Measurements from ENCODE around the gene GPX4. TPM values are rescaled to one million over a fixed set of nuclear protein-coding genes. Genes with fewer than 3 reads are reported as not detected.

The GPX4 gene
- polyA plus RNA-seq, 3 donors, result 205 to 2,242 (median 1,517) TPM

DNA sequence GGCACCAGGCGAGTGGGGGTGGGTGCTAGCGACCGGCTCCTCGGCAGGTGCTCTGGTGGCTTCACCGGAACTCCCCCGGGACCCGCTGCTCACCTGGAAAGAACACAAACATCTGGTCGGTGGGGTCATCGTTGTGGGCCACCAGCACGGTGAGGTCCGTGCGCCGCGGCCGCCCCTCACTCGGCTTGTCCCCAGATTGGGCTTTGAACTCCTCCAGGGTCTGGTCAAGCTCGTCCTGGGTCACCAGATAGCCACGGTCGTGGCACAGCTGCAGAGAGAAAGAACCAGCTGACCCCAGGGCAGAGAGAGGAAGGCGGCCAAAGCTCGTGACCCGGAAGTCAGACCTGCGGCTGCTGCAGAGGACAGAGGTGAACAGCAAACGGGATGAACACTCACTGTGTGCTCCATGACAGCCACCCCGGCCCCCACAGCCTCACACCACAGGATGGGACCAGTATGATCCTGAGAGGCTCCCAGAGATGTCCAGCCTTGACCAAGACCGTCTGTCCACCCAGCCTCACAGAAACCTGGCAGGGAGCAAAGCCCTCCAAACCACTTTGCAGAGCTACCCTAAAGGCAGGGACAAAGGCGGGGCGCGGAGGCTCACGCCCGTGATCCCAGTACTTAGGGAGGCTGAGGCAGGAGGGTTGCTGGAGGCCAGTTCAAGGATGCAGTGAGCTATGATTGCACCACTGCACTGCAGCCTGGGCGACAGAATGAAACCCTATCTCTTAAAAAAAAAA, 9.8 kb upstream of the GPX4 start:
- no peak overlapping the region for H3K27ac ChIP-seq (ENCODE audit: low read depth, low read length)
- WGBS, 3 donors, result 60 to 64% (median 64%) methylated on average over 31 to 32 of the region's 32 CpGs

DNA sequence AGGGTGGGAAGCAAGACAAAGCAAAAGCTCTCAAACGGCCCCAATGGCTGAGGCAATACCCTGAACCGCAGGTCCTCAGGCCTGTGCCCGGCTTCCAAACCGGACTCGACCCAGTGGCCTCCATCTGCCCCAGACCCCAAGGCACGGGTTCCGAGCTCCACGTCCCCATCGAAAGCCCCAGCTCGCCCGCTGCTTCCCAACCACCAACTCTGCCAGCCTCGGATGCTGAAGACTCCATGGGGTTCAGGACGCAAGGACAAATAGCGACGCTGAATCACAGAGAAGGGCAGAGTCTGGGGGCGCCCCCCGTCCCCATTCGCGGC, 9.2 kb upstream of the GPX4 start:
- H3K27ac ChIP-seq (ENCODE audit: low read depth, low read length), result no peak overlapping the region
- WGBS, 3 donors, result 0 to 2% (median 0%) methylated on average over 19 of the region's 19 CpGs

DNA sequence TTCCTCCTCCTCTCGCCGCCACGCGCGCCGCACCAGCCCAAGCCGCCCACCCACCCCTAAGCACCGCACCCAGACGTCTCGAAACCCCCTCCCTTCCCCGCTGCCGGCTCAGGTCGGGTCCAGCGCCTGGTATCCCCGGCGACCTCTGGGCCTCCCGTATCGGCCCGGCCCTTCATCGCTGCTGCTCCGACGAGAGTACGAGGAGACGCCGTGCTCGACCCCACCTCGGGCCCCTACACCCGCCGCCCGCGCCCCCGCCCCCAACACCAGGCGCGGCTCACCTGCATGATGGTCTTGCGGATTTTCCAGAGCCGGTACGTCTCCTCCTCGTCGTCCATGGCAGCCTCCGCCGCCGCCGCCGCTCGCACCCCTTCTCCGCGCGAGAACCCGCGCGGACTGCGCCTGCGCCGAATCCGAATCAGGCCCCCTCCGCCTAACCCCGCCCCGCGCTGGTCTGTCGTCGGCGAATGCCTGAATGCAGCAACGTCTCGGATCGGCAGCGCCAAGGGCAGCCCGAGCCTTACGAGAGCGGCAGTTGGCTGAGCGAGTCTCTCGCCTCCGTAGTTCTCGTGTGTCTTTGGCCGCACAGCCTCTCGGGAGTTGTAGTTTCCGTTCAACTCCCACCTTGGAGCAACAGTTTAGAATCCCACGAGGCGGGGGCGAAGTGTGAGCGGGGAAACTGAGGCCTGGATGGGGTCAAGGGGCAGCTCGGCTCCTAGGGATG, 8.7 kb upstream of the GPX4 start, which contains the start of gene POLR2E:
Gene POLR2E, minus strand, starts transcription at position 398 of the 724 bp plus-strand sequence. Its CDS starts 60 bp downstream, at position 338.
- WGBS, 3 donors, result 1% methylated on average over 75 to 81 of the region's 81 CpGs
- no peak within 1 kb of the TSS for H3K27ac ChIP-seq (ENCODE audit: low read depth, low read length)

DNA sequence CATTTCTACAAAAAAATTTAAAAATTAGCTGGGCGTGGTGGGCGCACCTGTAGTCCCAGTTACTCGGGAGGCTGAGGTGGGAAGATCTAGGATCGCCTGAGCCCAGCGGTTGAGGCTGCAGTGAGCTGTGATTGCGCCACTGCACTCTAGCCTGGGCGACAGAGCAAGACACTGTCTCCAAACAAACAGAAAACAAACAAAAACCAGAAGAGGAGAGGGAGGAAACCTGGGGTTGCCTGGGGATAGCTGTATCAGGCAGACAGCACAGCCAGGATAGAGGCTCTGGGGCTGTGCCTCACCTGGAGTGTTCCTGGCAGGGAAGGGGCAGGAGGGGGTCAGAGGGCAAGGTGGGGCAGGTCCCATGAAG, 6.0 kb upstream of the GPX4 start:
- H3K27ac ChIP-seq (ENCODE audit: low read depth, low read length), result no peak overlapping the region

DNA sequence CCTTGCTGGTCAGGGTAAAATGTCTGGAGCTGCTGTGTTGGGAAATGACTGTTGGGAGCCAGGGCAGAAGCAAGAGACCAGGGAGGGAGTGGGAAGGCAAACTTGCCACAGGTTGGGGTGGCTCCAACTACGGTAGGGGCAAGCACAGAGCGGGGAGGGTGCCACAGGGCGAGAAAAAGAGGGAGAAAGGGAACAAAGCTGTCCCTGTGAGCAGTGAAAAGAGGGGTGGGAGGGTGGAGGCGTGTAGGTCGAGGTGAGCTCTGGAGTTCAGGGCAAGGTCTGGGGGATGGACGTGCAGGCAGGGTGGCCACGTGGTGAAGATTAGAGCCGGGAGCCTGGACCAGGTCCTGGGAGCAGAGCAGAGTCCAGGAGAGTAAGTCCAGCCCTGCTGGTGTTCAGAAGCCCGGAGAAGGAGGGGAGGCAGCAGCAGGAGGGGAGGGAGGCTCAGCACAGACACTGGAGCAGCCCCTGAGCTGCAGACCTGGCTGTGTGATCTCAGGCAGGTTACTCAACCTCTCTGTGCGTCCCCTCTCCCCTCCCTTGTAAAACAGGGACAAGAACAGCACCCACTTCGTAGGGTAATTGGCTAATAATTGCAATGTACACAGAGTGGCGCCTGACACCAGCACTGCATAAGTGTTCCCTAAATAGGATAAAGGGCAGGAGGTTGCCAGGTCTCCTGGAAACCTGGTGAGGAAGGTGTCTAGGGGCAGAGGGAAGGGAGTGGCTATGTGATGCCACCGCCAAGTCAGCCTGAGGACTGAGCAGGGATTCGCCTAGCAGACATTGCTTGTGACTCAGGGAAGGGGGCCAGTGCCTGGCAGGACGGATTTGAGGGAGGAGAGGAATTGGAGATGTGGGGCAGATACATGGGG, 5.4 kb upstream of the GPX4 start:
- WGBS, 3 donors, result 40 to 58% (median 51%) methylated on average over 15 of the region's 15 CpGs
- peak overlapping the region; percentile 40 for H3K27ac ChIP-seq (ENCODE audit: low read depth, low read length)

More for the DNA sequence above, 6.0 kb upstream of the GPX4 start:
- WGBS, 3 donors, result 65 to 75% (median 65%) methylated on average over 7 of the region's 7 CpGs

GRCh38 chr19:1101337-1101698, 2.5 kb upstream of the GPX4 start:
- 6 to 38% (median 7%) methylated on average over 9 of the region's 9 CpGs for WGBS, 3 donors
- peak overlapping the region; percentile 70 for H3K27ac ChIP-seq (ENCODE audit: low read depth, low read length)

DNA sequence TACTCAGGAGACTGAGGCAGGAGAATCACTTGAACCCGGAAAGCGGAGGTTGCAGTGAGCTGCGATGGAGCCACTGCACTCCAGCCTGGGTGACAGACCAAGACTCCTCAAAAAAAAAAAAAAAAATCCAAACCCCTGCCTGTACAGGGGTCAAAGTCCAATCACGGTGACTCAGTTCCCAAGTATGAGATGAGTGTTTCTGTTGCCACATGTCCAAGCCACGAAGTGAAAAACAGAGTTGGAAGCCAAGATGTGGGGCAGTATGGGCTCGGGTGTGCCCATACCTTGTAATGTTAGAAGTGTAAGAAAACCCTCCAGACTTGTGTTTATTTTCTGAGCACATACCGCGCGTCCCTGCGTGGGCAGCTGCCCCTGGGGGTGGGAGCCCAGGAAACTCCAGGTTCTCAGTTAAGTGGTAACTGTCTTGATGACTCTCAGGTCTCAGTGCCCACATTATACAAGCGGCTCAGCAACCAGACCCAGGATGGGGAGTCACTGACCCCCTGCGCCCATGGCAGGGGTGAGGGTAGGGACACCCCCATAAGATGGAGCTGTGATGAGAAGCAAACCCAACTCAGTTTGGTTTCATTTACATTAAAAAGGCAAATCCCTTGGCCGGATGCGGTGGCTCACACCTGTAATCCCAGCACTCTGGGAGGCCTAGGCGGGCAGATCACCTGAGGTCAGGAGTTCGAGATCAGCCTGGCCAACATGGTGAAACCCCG, 1.2 kb upstream of the GPX4 start:
- 50 to 66% (median 57%) methylated on average over 17 of the region's 17 CpGs for WGBS, 3 donors
- peak overlapping the region; percentile 63 for H3K27ac ChIP-seq (ENCODE audit: low read depth, low read length)

GRCh38 chr19:1103132-1103707, 574 bp upstream of the GPX4 start:
- peak overlapping the region; percentile 63 for H3K27ac ChIP-seq (ENCODE audit: low read depth, low read length)
- 29 to 37% (median 37%) methylated on average over 20 of the region's 20 CpGs for WGBS, 3 donors

DNA sequence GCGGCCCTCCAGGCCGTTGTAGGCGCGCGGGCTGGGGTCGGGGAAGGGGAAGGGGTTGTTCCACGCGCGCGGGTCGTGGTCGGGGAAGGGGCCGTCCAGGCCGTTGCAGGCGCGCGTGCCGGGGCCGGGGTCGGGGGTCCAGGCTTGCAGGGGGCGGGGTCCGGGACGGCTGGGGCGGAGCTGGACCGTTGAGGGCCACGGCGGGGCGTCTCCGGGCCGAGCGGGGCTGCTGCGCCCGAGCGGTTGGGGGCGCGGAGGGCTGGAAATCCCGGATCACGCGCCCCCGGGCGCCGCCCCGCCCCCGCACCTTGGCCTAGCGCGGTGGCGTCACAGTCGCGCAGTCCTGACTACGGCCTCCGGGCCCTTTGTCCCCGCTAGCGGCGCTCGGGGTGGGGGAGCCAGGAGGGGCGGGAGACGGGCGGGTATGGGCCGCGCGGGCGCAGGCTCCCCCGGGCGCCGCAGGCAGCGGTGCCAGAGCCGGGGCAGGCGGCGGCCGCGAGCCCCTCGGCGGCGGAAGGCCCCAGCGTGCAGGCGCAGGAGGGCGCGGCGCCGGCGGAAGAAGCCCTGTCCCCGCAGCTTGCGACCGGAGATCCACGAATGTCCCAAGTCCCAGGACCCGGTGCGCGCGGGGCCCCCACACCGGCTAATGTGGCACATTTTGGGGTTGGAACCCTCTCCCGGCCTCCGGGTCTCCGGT, 665 bp downstream of the GPX4 start:
- 0 to 1% (median 0%) methylated on average over 65 to 93 of the region's 93 CpGs for WGBS, 3 donors
- H3K27ac ChIP-seq (ENCODE audit: low read depth, low read length), result peak overlapping the region; percentile 95

DNA sequence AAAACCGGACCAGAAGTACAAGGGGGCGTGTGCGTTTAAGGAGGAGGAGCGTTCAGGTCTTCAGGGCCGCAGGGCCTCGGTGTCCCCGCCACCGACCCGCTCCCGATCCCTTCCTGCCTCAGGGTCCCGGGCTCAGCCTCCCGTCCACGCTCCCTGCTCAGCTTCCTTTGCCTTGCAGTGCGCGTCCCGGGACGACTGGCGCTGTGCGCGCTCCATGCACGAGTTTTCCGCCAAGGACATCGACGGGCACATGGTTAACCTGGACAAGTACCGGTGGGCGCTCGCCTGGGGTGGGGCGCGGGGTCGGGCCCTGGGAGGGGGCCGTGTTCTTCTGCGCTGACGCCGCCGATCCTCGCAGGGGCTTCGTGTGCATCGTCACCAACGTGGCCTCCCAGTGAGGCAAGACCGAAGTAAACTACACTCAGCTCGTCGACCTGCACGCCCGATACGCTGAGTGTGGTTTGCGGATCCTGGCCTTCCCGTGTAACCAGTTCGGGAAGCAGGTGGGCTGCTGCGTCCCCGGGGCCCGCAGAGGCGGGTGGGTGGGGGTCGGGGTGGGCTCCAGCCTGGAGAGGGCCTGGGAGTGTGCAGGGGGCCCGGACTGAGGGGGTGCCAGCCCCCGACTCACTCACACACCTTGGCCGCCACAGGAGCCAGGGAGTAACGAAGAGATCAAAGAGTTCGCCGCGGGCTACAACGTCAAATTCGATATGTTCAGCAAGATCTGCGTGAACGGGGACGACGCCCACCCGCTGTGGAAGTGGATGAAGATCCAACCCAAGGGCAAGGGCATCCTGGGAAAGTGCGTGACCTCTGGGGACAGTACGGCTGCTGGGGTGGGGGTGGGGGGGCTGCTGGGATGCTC, 1.4 kb downstream of the GPX4 start:
- 26 to 37% (median 32%) methylated on average over 68 to 69 of the region's 69 CpGs for WGBS, 3 donors
- peak overlapping the region; percentile 2 for H3K27ac ChIP-seq (ENCODE audit: low read depth, low read length)

DNA sequence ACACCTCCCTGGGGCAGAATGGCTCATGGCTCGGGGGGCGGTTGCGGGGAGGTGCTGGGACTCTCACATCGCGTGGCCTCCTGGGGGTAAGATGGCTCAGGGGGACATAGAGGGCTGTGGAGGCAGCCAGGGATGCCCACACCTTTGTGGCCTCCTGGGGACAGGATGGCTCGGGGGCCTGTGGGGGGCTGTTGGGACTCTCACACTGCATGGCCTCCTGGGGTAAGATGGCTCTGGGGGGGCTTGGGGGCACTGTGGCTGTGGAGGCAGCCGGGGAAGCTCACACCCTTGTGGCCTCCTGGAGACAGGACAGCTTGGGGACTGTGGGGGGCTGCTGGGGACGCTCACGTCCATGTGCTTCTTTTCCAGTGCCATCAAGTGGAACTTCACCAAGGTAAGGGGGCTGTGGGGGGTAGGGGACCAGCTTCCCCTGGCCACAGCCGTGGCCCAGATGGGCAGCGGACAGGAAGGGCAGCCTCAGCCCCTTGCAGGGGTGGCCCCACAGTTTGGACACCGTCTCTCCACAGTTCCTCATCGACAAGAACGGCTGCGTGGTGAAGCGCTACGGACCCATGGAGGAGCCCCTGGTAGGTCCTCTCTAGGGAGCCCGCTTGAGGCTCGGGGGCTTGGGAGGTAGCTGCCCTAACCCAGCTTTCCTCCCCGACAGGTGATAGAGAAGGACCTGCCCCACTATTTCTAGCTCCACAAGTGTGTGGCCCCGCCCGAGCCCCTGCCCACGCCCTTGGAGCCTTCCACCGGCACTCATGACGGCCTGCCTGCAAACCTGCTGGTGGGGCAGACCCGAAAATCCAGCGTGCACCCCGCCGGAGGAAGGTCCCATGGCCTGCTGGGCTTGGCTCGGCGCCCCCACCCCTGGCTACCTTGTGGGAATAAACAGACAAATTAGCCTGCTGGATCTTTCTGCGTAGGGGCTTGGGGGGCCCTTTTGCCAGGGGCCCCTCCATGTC, 2.4 kb downstream of the GPX4 start:
- 81 to 87% (median 86%) methylated on average over 32 of the region's 32 CpGs for WGBS, 3 donors
- H3K27ac ChIP-seq (ENCODE audit: low read depth, low read length), result no peak overlapping the region

GRCh38 chr19:1106841-1107660, 3.3 kb downstream of the GPX4 start:
- no peak overlapping the region for H3K27ac ChIP-seq (ENCODE audit: low read depth, low read length)
- 61 to 79% (median 61%) methylated on average over 12 to 17 of the region's 17 CpGs for WGBS, 3 donors

GRCh38 chr19:1107661-1108261, 4.0 kb downstream of the GPX4 start:
- H3K27ac ChIP-seq (ENCODE audit: low read depth, low read length), result no peak overlapping the region
- WGBS, 3 donors, result 91 to 94% (median 92%) methylated on average over 25 of the region's 25 CpGs

DNA sequence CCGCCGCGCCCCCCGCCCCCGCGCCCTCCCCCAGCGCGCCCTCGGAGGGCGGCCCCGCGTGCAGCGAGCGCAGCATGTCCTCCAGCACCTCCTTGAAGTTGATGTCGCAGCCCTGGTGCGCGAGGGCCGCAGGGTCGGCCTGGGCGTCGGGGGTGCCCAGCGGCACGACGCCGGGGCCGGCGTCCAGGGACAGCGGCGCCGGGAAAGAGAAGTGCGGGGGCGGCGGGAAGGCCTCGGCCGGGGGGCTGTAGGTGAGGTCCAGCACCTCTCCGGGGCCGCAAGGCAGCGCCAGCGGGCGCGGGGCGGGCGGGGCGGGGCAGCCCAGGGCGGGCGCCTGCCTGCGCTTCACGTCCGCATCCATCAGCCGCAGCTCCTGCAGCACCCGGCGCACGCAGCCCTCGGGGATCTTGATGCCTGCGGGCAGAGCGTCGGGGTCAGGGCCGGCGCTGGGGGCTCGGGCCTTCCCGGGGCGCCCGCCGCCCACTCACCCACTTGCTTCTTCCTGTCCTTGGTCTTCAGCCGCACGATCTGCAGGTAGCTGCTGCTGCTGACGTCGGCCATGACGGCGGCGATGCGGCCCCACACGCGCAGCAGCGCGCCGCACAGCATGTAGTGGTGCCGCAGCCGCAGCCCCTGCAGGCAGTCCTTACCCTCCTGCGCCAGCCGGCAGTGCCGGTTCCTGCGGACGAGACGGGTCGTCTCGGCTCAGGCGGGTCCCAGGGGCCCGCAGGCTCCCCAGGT, 4.7 kb downstream of the GPX4 start:
- 93 to 96% (median 94%) methylated on average over 52 to 89 of the region's 89 CpGs for WGBS, 3 donors
- no peak overlapping the region for H3K27ac ChIP-seq (ENCODE audit: low read depth, low read length)
